GM19372 (cell line): ENCODE data around the gene APOB.

Source experiments
- ATAC-seq: cut with Tn5 transposase; IDR thresholded peaks from one replicate; pipeline ENCODE4 v1.9.1; 2021; ENCODE audit warnings: mild to moderate bottlenecking, low read depth, moderate library complexity; ENCODE audit not compliant: unreplicated experiment

APOB gene

GRCh38 chr2:21006423-21007128 is 37.3 kb downstream of the APOB start:
- no peak for ATAC-seq

- no peak for ATAC-seq
These were observed 38.0 kb downstream of the APOB start for GRCh38 chr2:21005700-21006422.

GRCh38 chr2:21005111-21005699 is 38.7 kb downstream of the APOB start:
- no peak for ATAC-seq

GRCh38 chr2:21004181-21004572 is 39.7 kb downstream of the APOB start:
- no peak for ATAC-seq

- ATAC-seq, result no peak
These were observed 40.2 kb downstream of the APOB start for GRCh38 chr2:21003572-21004180.

- ATAC-seq, result no peak
These were observed 41.1 kb downstream of the APOB start for GRCh38 chr2:21002814-21003192.

GRCh38 chr2:21001988-21002813 is 41.7 kb downstream of the APOB start:
- ATAC-seq, result no peak

- no peak for ATAC-seq
These were observed 42.5 kb downstream of the APOB start for GRCh38 chr2:21001225-21001946.

- ATAC-seq, result no peak
These were observed 43.8 kb downstream of the APOB start for GRCh38 chr2:20999906-21000645.

- ATAC-seq, result no peak
These were observed 44.6 kb downstream of the APOB start for GRCh38 chr2:20998972-20999905.

GRCh38 chr2:20997953-20998722 is 45.7 kb downstream of the APOB start:
- ATAC-seq, result no peak

GRCh38 chr2:20994130-20994529 is 49.7 kb downstream of the APOB start:
- ATAC-seq, result no peak

- ATAC-seq, result no peak
These were observed 51.6 kb downstream of the APOB start for GRCh38 chr2:20992201-20992711.

- ATAC-seq, result no peak
These were observed 53.1 kb downstream of the APOB start for GRCh38 chr2:20990442-20991430.

GRCh38 chr2:20989404-20989803 is 54.5 kb downstream of the APOB start:
- ATAC-seq, result no peak

GRCh38 chr2:20988905-20989304 is 55.0 kb downstream of the APOB start:
- no peak for ATAC-seq
